Stomach (tissue), 4 donors: ENCODE data around the gene RASL12.

Experiments
- POLR2A ChIP-seq, 4 donors: fragments of 450-650 bp; IDR thresholded peaks; one replicate each; pipeline ENCODE4 v1.6.1; 2016; ENCODE audit warnings: antibody characterized with exemption in 4 of 4, control low read depth in 2 of 4, mild to moderate bottlenecking in 1 of 4, moderate library complexity in 1 of 4
- TF ChIP-seq, protein P1 (sequence below), 7 experiments: fragments of 450-650 bp in 4 of 7; fragments of 200-600 bp in 3 of 7; sonication (generic) in 3 of 7; IDR thresholded peaks; one replicate each; pipeline ENCODE4 v1.5.1; 2016 to 2019; ENCODE audit warnings: antibody characterized with exemption in 7 of 7, control low read depth in 2 of 7, mild to moderate bottlenecking in 1 of 7

GRCh38 chr15:65055201-65055870 is 12.5 kb downstream of the RASL12 start:
- TF ChIP-seq, protein P1, sequence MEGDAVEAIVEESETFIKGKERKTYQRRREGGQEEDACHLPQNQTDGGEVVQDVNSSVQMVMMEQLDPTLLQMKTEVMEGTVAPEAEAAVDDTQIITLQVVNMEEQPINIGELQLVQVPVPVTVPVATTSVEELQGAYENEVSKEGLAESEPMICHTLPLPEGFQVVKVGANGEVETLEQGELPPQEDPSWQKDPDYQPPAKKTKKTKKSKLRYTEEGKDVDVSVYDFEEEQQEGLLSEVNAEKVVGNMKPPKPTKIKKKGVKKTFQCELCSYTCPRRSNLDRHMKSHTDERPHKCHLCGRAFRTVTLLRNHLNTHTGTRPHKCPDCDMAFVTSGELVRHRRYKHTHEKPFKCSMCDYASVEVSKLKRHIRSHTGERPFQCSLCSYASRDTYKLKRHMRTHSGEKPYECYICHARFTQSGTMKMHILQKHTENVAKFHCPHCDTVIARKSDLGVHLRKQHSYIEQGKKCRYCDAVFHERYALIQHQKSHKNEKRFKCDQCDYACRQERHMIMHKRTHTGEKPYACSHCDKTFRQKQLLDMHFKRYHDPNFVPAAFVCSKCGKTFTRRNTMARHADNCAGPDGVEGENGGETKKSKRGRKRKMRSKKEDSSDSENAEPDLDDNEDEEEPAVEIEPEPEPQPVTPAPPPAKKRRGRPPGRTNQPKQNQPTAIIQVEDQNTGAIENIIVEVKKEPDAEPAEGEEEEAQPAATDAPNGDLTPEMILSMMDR (IDR thresholded peaks at IDR 0.05) = no peak
- TF ChIP-seq POLR2A (IDR thresholded peaks at IDR 0.05) = no peak
